GM19239 (cell line): ENCODE measurements around the gene GPR108.
"Not testable (repeated sequence)": the region's sequence is repeated elsewhere in the genome, so short reads cannot be mapped to it uniquely, and the experiment has no call there.

ENCODE experiments used
- DNase-seq: peaks from one replicate; pipeline ENCODE4 v3.0.0; 2011; ENCODE audit warnings: low spot score; ENCODE audit not compliant: insufficient read length
- FAIRE-seq: peaks from 2 replicates; lab custom pipeline; 2011; peaks lifted over from hg19 to GRCh38; lab: Jason Lieb, UNC

The GPR108 gene

DNA sequence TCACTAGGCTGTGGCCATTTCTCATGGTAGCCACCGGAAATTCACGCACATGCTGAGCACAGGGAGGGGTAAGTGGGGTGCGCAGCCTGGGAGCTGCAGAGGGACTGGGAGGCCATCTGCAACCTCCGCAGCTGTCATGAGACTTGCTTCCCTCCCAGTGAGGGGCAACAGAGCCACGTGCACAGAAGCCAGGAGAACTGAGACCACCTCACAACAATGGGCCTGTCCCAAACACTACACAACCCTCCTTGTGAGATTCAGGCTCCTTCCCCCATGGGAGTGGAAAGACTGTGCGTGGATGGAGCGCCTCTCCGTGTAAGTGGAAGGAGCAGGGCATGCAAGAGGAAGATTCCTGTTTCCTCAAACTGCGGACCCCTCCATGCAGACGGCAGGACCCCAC lies 25.8 kb downstream of the GPR108 start:
- DNase-seq (no peak), FAIRE-seq (no peak)

- FAIRE-seq: no peak
Measured at GRCh38 chr19:6711078-6711361, 26.4 kb downstream of the GPR108 start.

GRCh38 chr19:6710273-6711077 lies 26.9 kb downstream of the GPR108 start:
- FAIRE-seq (no peak), DNase-seq (no peak)

More at GRCh38 chr19:6711078-6711361, 26.4 kb downstream of the GPR108 start:
- no peak for DNase-seq

DNA sequence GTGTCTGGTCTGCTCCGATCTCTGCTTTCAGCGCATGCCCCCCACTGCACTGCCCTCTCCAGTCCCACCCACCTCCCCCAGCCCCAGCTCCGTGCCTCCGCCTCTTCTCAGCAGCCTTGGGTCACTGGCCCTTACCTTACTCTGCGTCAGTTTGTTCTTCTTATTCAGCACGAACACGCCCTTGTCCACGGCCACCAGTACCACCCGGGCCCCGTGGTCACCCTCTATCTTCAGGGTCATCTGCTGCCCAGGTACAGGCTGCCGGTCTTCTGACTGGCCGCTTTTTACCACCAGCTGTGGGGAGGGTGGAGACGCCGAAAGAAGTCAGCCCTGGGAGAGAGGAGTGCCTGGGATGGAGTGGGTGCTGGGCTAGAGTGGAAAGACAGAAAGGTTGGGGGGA lies 27.8 kb downstream of the GPR108 start:
- FAIRE-seq (no peak), DNase-seq (no peak)

- not testable (repeated sequence) for FAIRE-seq, DNase-seq
Measured at GRCh38 chr19:6708913-6709312, 28.5 kb downstream of the GPR108 start.

- no peak for FAIRE-seq
Measured at GRCh38 chr19:6708346-6708745, 29.0 kb downstream of the GPR108 start.

GRCh38 chr19:6707658-6708018 lies 29.7 kb downstream of the GPR108 start:
- no peak for FAIRE-seq
- DNase-seq: no peak

More at GRCh38 chr19:6708346-6708745, 29.0 kb downstream of the GPR108 start:
- no peak for DNase-seq

GRCh38 chr19:6707011-6707657 lies 30.2 kb downstream of the GPR108 start:
- FAIRE-seq: no peak
- no peak for DNase-seq

DNA sequence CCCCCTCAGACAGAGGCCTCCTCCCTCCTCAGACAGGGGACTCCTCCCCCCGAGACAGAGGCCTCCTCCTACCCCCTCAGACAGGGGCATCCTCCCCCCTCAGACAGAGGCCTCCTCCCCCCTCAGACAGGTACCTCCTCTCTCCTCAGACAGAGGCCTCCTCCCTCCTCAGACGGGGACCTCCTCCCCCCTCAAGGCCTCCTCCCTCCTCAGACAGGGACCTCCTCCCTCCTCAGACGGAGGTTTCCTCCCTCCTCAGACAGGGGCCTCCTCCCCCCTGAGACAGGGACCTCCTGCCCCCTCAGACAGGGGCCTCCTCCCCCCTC lies 30.8 kb downstream of the GPR108 start:
- no peak for FAIRE-seq
- no peak for DNase-seq

GRCh38 chr19:6705931-6706632 lies 31.3 kb downstream of the GPR108 start:
- FAIRE-seq (no peak), DNase-seq (no peak)

DNA sequence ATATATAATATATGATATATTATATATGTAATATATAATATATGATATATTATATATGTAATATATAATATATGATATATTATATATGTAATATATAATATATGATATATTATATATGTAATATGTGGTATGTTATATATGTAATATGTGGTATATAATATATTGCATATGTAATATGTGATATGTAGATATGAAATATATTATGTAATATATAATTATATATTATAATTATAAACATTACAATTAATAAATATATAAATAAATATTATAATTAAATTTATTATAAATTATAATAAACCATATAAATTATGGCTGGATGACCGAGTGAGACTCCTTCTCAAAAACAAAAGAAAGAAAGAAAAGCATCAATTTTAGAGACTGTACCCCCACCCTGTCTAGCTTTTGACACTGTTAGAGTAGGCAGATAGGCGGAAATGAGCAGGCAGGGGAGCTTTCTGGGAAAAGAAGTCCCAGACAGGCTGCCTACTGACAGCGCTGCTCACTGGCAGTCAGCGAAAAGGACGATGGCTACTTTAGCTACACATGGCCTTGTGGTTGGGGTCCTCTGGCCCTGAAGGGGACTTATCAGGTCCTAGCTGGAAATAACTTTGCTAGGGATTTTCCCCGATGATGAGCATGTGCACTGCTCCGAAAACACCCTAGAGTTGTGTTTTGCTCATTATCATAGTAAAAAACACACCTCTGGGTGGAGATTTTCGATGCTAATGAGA lies 36.6 kb downstream of the GPR108 start:
- FAIRE-seq: no peak
- DNase-seq: no peak

- FAIRE-seq (no peak), DNase-seq (no peak)
Measured at GRCh38 chr19:6699935-6700334, 37.4 kb downstream of the GPR108 start.

GRCh38 chr19:6697291-6697690 lies 40.1 kb downstream of the GPR108 start:
- DNase-seq: no peak

GRCh38 chr19:6696239-6696820 lies 41.0 kb downstream of the GPR108 start:
- FAIRE-seq (no peak), DNase-seq (no peak)

More at GRCh38 chr19:6697291-6697690, 40.1 kb downstream of the GPR108 start:
- no peak for FAIRE-seq

DNA sequence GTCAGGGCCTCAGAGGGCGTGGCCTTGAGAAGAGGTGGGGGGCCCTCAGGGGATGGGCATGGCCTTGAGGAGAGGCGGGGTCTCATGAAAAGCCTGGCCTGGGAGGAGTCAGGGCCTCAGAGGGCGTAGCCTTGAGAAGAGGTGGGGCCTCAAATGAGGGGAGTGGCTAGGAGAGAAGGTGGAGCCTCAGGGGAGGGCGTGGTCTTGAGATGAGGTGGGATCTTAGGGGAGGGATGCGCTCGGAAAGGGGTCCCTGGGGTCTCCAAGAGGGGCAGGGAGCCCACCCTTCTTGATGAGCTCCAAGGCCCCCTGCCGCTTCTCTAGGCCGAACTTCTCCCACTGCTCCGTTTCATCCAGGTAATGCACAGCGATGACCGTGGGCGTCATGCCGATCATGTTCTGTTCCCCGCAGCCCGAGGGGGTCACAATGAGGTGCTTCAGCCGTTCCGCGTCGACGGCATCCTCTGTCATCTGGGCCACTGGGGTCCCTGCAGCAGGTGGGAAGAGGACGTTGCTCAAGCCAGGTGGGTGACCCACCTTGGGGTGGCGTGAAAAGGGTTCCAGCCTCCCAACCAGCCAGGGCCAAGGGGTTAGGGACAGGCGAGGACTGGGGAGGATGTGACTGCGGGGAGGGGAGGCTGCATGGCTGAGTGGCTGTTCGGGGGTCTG lies 43.1 kb downstream of the GPR108 start:
- DNase-seq: no peak
- no peak for FAIRE-seq

- no peak for FAIRE-seq
- no peak for DNase-seq
Measured at GRCh38 chr19:6693681-6694080, 43.7 kb downstream of the GPR108 start.

GRCh38 chr19:6693056-6693471 lies 44.3 kb downstream of the GPR108 start:
- FAIRE-seq (no peak), DNase-seq (no peak)

- DNase-seq: no peak
- no peak for FAIRE-seq
Measured at GRCh38 chr19:6692027-6692426, 45.4 kb downstream of the GPR108 start.

DNA sequence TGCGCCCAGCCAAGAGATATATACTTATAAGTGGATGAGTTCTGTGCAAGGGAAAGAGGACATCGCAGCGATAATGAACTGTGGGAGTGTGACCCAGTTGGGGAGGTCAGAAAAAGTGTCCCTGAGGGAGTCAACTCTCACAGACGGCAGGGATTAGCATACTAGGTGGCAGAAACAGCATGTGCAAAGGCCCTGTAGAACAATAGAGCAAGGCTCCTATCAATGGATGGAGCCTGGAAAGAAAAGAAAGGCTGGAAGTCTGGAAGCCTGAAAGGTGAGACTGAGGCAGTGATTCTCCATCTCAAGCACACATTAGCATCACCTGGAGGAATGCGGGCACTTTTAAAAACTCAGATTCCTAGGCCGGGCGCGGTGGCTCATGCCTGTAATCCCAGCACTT lies 46.0 kb downstream of the GPR108 start:
- no peak for DNase-seq
- no peak for FAIRE-seq
